ENCODE results near the gene VPS37C.

- TF ChIP-seq CTCF (IDR thresholded peaks at IDR 0.05) (no peak), EZH2phosphoT487 (IDR thresholded peaks at IDR 0.05) (no peak)
Observed at GRCh38 chr11:61115498-61116224, 45.6 kb downstream of the VPS37C start.
